Esophagus (tissue), 2 donors: ENCODE measurements around the gene IER5. TPM values are rescaled to one million over a fixed set of nuclear protein-coding genes. Genes with fewer than 3 reads are reported as not detected.

Experiments
- H3K27ac ChIP-seq, 2 donors: one replicate each; pipeline ENCODE4 v1.5.1; 2013; ENCODE audit warnings: low read depth in 2 of 2, mild to moderate bottlenecking in 2 of 2, inconsistent platforms in 1 of 2, low read length in 1 of 2, moderate library complexity in 1 of 2
- H3K27me3 ChIP-seq, 2 donors: one replicate each; pipeline ENCODE4 v1.6.1; 2013; ENCODE audit warnings: low read length in 2 of 2, control low read depth in 1 of 2, mild to moderate bottlenecking in 1 of 2; ENCODE audit not compliant: insufficient read depth in 2 of 2, control insufficient read depth in 1 of 2
- H3K36me3 ChIP-seq, 2 donors: one replicate each; pipeline ENCODE4 v1.6.1; 2013; ENCODE audit warnings: low read length in 1 of 2; ENCODE audit not compliant: control insufficient read depth in 2 of 2, insufficient read depth in 2 of 2
- H3K4me1 ChIP-seq, 2 donors: one replicate each; pipeline ENCODE4 v1.6.1; 2013; ENCODE audit warnings: low read length in 1 of 2; ENCODE audit not compliant: control insufficient read depth in 2 of 2, insufficient read depth in 2 of 2
- H3K4me3 ChIP-seq, 2 donors: one replicate each; pipeline ENCODE4 v1.5.1; 2013; ENCODE audit warnings: low read length in 2 of 2, mild to moderate bottlenecking in 2 of 2, low read depth in 1 of 2, moderate library complexity in 1 of 2
- H3K9me3 ChIP-seq, 2 donors: one replicate each; pipeline ENCODE4 v1.6.1; 2013; ENCODE audit warnings: mild to moderate bottlenecking in 2 of 2, low read depth in 1 of 2, low read length in 1 of 2, moderate library complexity in 1 of 2; ENCODE audit not compliant: control insufficient read depth in 2 of 2, insufficient read depth in 1 of 2
- WGBS, 2 donors: extraction: QIAGEN DNeasy Blood & Tissue Kit; methylation state at CpG; one replicate each; pipeline ENCODE4 v1.1.7; 2013; 5-methylcytosine and 5-hydroxymethylcytosine counted together
- polyA plus RNA-seq, 2 donors: library from polyadenylated mRNA; stranded (reverse); fragments of 200-250 nt; gene quantifications; one replicate each; pipeline ENCODE4 v1.2.3, GENCODE V29; 2013
- donor health status: healthy with polysubstance abuse.
- donor health status: Bipolar disorder and iron deficiency.

Gene IER5
- polyA plus RNA-seq, 2 donors, result 16.7 to 27.2 TPM

- Histone ChIP-seq H3K27me3 (no peaks in the 10 kb centered on the region), H3K36me3 (no peaks in the 10 kb centered on the region), H3K4me1 (no peaks in the 10 kb centered on the region), H3K4me3 (no peak overlapping the region), H3K9me3 (no peaks in the 10 kb centered on the region), H3K27ac (peak overlapping the region in 1 of 2 donors; percentile 17)
- 59 to 60% methylated on average over 7 of the region's 7 CpGs for WGBS, 2 donors
These were observed 6.1 kb downstream of the IER5 start for GRCh38 chr1:181094416-181095212.

GRCh38 chr1:181095260-181095659 is 6.8 kb downstream of the IER5 start:
- Histone ChIP-seq H3K27me3 (no peaks in the 10 kb centered on the region), H3K27ac (peak overlapping the region in 1 of 2 donors; percentile 17), H3K9me3 (no peaks in the 10 kb centered on the region), H3K4me3 (no peak overlapping the region), H3K36me3 (no peaks in the 10 kb centered on the region), H3K4me1 (no peaks in the 10 kb centered on the region)
- WGBS, 2 donors, result 90 to 91% methylated on average over 8 of the region's 8 CpGs

- Histone ChIP-seq H3K27me3 (no peaks in the 10 kb centered on the region), H3K27ac (no peak overlapping the region), H3K4me3 (no peak overlapping the region), H3K4me1 (no peaks in the 10 kb centered on the region), H3K36me3 (no peaks in the 10 kb centered on the region), H3K9me3 (no peaks in the 10 kb centered on the region)
- WGBS, 2 donors, result 78 to 81% methylated on average over 5 of the region's 5 CpGs
These were observed 7.3 kb downstream of the IER5 start for GRCh38 chr1:181095763-181096184.

- Histone ChIP-seq H3K4me1 (peaks cover 2 to 3% of the 10 kb centered on the region in 2 donors), H3K27ac (peak overlapping the region in 1 of 2 donors; percentile 35), H3K4me3 (no peak overlapping the region), H3K27me3 (no peaks in the 10 kb centered on the region), H3K9me3 (no peaks in the 10 kb centered on the region), H3K36me3 (no peaks in the 10 kb centered on the region)
- 69 to 74% methylated on average over 7 of the region's 7 CpGs for WGBS, 2 donors
These were observed 8.7 kb downstream of the IER5 start for GRCh38 chr1:181097242-181097641.

- Histone ChIP-seq H3K9me3 (no peaks in the 10 kb centered on the region), H3K27ac (peak overlapping the region; percentile 28 to 35), H3K4me3 (no peak overlapping the region), H3K36me3 (no peaks in the 10 kb centered on the region), H3K27me3 (no peaks in the 10 kb centered on the region), H3K4me1 (peaks cover 2 to 3% of the 10 kb centered on the region in 2 donors)
- WGBS, 2 donors, result 21 to 31% methylated on average over 11 of the region's 11 CpGs
These were observed 10.9 kb downstream of the IER5 start for GRCh38 chr1:181099152-181100014.

- peak overlapping the region in 1 of 2 donors; percentile 2 for H3K27ac ChIP-seq
- no peaks in the 10 kb centered on the region for H3K27me3 ChIP-seq
- 53 to 58% methylated on average over 10 of the region's 10 CpGs for WGBS, 2 donors
- no peak overlapping the region for H3K4me3 ChIP-seq
- H3K4me1 ChIP-seq, result peaks cover 2 to 3% of the 10 kb centered on the region in 2 donors
- no peaks in the 10 kb centered on the region for H3K9me3 ChIP-seq
- H3K36me3 ChIP-seq, result no peaks in the 10 kb centered on the region
These were observed 11.8 kb downstream of the IER5 start for GRCh38 chr1:181100015-181100905.

GRCh38 chr1:181100934-181101333 is 12.4 kb downstream of the IER5 start:
- H3K27ac ChIP-seq, result no peak overlapping the region
- no peaks in the 10 kb centered on the region for H3K27me3 ChIP-seq
- no peaks in the 10 kb centered on the region for H3K9me3 ChIP-seq
- no peak overlapping the region for H3K4me3 ChIP-seq
- H3K4me1 ChIP-seq, result peaks cover 2 to 6% of the 10 kb centered on the region in 2 donors
- no peaks in the 10 kb centered on the region for H3K36me3 ChIP-seq
- 86 to 92% methylated on average over 4 of the region's 4 CpGs for WGBS, 2 donors

GRCh38 chr1:181101581-181102226 is 13.2 kb downstream of the IER5 start:
- Histone ChIP-seq H3K9me3 (no peaks in the 10 kb centered on the region), H3K4me1 (peaks cover 2 to 6% of the 10 kb centered on the region in 2 donors), H3K27ac (no peak overlapping the region), H3K36me3 (no peaks in the 10 kb centered on the region), H3K27me3 (no peaks in the 10 kb centered on the region), H3K4me3 (no peak overlapping the region)
- 75 to 76% methylated on average over 9 of the region's 9 CpGs for WGBS, 2 donors

- H3K4me3 ChIP-seq, result no peak overlapping the region
- no peak overlapping the region for H3K27ac ChIP-seq
- H3K27me3 ChIP-seq, result no peaks in the 10 kb centered on the region
- peaks cover 2 to 6% of the 10 kb centered on the region in 2 donors for H3K4me1 ChIP-seq
- no peaks in the 10 kb centered on the region for H3K9me3 ChIP-seq
- H3K36me3 ChIP-seq, result no peaks in the 10 kb centered on the region
These were observed 14.3 kb downstream of the IER5 start for GRCh38 chr1:181102841-181103240.
